ENCODE data around the gene ZYG11B.
A peak's percentile ranks its signal among the peaks of the same experiment; 100 is the strongest.
"Not testable (repeated sequence)": the region's sequence is repeated elsewhere in the genome, so short reads cannot be mapped to it uniquely, and the experiment has no call there.

ZYG11B gene

GRCh38 chr1:52726265-52727113 is at the start of gene ZYG11B:
ZYG11B (plus strand) TSS chr1:52726453; CDS start chr1:52726654, 201 bp downstream.
- DNase-seq = peak; percentile 73 to 81

- DNase-seq = no peak
Measured at GRCh38 chr1:52677076-52677806, 49.0 kb upstream of the ZYG11B start.

GRCh38 chr1:52679048-52679447 is 47.2 kb upstream of the ZYG11B start:
- DNase-seq = no peak

GRCh38 chr1:52679498-52679897 is 46.8 kb upstream of the ZYG11B start:
- DNase-seq = no peak

- DNase-seq = no peak
Measured at GRCh38 chr1:52680353-52680752, 45.9 kb upstream of the ZYG11B start.

- no peak for DNase-seq
Measured at GRCh38 chr1:52681136-52681535, 45.1 kb upstream of the ZYG11B start.

- no peak for DNase-seq
Measured at GRCh38 chr1:52683367-52683940, 42.8 kb upstream of the ZYG11B start.

- DNase-seq = no peak
Measured at GRCh38 chr1:52684545-52684944, 41.7 kb upstream of the ZYG11B start.

- peak; percentile 80 to 87 for DNase-seq
Measured at GRCh38 chr1:52686261-52686751, 39.9 kb upstream of the ZYG11B start.

GRCh38 chr1:52686830-52687229 is 39.4 kb upstream of the ZYG11B start:
- no peak for DNase-seq

GRCh38 chr1:52691821-52692220 is 34.4 kb upstream of the ZYG11B start:
- DNase-seq = no peak

GRCh38 chr1:52692697-52693096 is 33.6 kb upstream of the ZYG11B start:
- DNase-seq = no peak

- not testable (repeated sequence) for DNase-seq
Measured at GRCh38 chr1:52693351-52693750, 32.9 kb upstream of the ZYG11B start.

- no peak for DNase-seq
Measured at GRCh38 chr1:52693843-52694242, 32.4 kb upstream of the ZYG11B start.

GRCh38 chr1:52695627-52696026 is 30.6 kb upstream of the ZYG11B start:
- no peak for DNase-seq

GRCh38 chr1:52697795-52698674 is 28.2 kb upstream of the ZYG11B start, which contains the start of gene COA7:
COA7 (minus strand) TSS chr1:52698347; CDS start chr1:52698326, 21 bp downstream.
- DNase-seq = peak; percentile 69 to 76

GRCh38 chr1:52702886-52703787 is 23.1 kb upstream of the ZYG11B start:
- peak; percentile 37 to 49 for DNase-seq

- DNase-seq = peak in 1 of 2 experiments; percentile 15
Measured at GRCh38 chr1:52706136-52706670, 20.1 kb upstream of the ZYG11B start.

GRCh38 chr1:52706941-52707926 is 19.0 kb upstream of the ZYG11B start:
- DNase-seq = no peak

Data from Kasumi-1 (cell line).